Stimulated activated CD8-positive, alpha-beta memory T cell treated with anti-CD3 and anti-CD28 coated beads, Interleukin-15, amount 100 ng/mL, for 1 hour (primary cell): ENCODE measurements around the gene TGIF2LX.
"Not testable (repeated sequence)": the region's sequence is repeated elsewhere in the genome, so short reads cannot be mapped to it uniquely, and the experiment has no call there.

Experiments
- DNase-seq: peaks from one replicate; pipeline ENCODE4 v3.0.0-alpha.2; 2020; ENCODE audit warnings: low read depth

TGIF2LX gene

GRCh38 chrX:89921665-89922064 lies at the start of gene TGIF2LX:
TGIF2LX (plus strand) TSS chrX:89921908; CDS start chrX:89922086, 178 bp downstream.
- not testable (repeated sequence) for DNase-seq

GRCh38 chrX:89922338-89922934 lies 728 bp downstream of the TGIF2LX start:
- DNase-seq = not testable (repeated sequence)

GRCh38 chrX:89943077-89943476 lies 21.4 kb downstream of the TGIF2LX start:
- DNase-seq = not testable (repeated sequence)

- DNase-seq = not testable (repeated sequence)
Measured at GRCh38 chrX:89965588-89965987, 43.9 kb downstream of the TGIF2LX start.
